HL-60 (cell line): ENCODE data around the gene TSEN2.
"Not testable (repeated sequence)": the region's sequence is repeated elsewhere in the genome, so short reads cannot be mapped to it uniquely, and the experiment has no call there.

Source experiments
- DNase-seq, 2 experiments: peaks; one replicate each; pipeline ENCODE4 v3.0.0-alpha.2; 2010 to 2020; ENCODE audit warnings: low read depth in 1 of 2, low spot score in 1 of 2
- H3K27ac ChIP-seq: fragments of 250-450 bp; sonication (Bioruptor Pico); replicated peaks from 2 replicates; pipeline ENCODE4 v1.5.1; 2020; ENCODE audit warnings: mild to moderate bottlenecking, moderate library complexity
- H3K27me3 ChIP-seq: fragments of 250-450 bp; sonication (Bioruptor Pico); 2 replicates; pipeline ENCODE4 v1.5.1; 2021; ENCODE audit warnings: mild to moderate bottlenecking, moderate library complexity; ENCODE audit not compliant: insufficient read depth, poor library complexity, severe bottlenecking
- H3K4me3 ChIP-seq: replicated peaks from 2 replicates; pipeline ENCODE4 v1.5.1; 2011; ENCODE audit warnings: mild to moderate bottlenecking, control low read depth, low read length; ENCODE audit not compliant: insufficient read depth
- GABPA ChIP-seq: IDR thresholded peaks from 2 replicates; pipeline ENCODE4 v1.6.1; 2012; ENCODE audit warnings: low read depth
- POLR2AphosphoS5 ChIP-seq: IDR thresholded peaks from 2 replicates; pipeline ENCODE4 v1.6.1; 2012; ENCODE audit warnings: low read depth
- REST ChIP-seq: IDR thresholded peaks from 2 replicates; pipeline ENCODE4 v1.6.1; 2012; ENCODE audit warnings: low read depth; ENCODE audit not compliant: insufficient replicate concordance
- SPI1 ChIP-seq: IDR thresholded peaks from 2 replicates; pipeline ENCODE4 v1.6.1; 2012; ENCODE audit warnings: low read depth, mild to moderate bottlenecking, borderline replicate concordance
- TF ChIP-seq, protein P1 (sequence below): IDR thresholded peaks from one replicate; pipeline ENCODE4 v1.5.1; 2011; ENCODE audit warnings: low read length, control low read depth, inconsistent platforms; ENCODE audit not compliant: insufficient read depth

The TSEN2 gene

DNA sequence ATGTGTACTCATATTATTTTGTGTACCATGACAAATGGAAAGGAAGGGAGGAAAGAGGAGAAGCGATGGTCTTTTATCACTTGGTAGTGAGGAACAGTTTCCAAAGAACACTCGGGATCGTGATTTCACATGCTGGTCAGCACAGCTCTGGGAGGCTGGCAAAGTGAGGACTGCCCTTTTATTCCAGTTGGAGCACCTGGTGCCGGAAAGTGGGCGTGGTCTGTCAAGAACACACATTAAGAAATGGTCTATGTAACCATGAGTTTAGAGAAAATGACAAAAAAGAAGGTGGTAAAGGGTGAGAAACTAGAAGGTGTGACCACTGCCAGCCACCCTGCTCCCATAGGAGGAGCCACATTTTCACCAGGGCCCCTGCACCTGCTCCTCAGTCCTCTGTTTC, 7.0 kb upstream of the TSEN2 start:
- H3K27ac ChIP-seq: no peak overlapping the region
- no peak for DNase-seq
- no peak overlapping the region for H3K4me3 ChIP-seq
- H3K27me3 ChIP-seq: no peaks in the 10 kb centered on the region
- TF ChIP-seq, protein P1, sequence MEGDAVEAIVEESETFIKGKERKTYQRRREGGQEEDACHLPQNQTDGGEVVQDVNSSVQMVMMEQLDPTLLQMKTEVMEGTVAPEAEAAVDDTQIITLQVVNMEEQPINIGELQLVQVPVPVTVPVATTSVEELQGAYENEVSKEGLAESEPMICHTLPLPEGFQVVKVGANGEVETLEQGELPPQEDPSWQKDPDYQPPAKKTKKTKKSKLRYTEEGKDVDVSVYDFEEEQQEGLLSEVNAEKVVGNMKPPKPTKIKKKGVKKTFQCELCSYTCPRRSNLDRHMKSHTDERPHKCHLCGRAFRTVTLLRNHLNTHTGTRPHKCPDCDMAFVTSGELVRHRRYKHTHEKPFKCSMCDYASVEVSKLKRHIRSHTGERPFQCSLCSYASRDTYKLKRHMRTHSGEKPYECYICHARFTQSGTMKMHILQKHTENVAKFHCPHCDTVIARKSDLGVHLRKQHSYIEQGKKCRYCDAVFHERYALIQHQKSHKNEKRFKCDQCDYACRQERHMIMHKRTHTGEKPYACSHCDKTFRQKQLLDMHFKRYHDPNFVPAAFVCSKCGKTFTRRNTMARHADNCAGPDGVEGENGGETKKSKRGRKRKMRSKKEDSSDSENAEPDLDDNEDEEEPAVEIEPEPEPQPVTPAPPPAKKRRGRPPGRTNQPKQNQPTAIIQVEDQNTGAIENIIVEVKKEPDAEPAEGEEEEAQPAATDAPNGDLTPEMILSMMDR: no peak
- no peak for TF ChIP-seq REST
- TF ChIP-seq POLR2AphosphoS5: no peak
- TF ChIP-seq GABPA: no peak
- TF ChIP-seq SPI1: no peak

DNA sequence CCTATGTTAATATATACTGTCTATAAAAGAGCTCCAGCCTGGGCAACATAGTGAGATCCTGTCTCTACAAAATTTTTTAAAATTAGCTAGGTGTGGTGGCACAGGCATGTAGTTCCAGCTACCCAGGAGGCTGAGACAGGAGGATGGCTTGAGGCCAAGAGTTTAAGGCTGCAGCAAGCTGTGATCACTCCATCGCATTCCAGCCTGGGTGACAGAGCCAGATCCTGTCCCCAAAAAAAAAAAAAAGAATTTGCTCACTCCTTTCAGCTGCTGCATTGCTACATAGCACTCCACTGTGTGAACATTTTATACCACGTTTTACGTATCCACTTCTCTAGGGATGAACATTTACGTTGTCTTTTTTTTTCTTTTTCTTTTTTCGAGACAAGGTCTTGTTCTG, 6.0 kb upstream of the TSEN2 start:
- Histone ChIP-seq H3K27ac (no peak overlapping the region), H3K27me3 (no peaks in the 10 kb centered on the region), H3K4me3 (no peak overlapping the region)
- DNase-seq: no peak
- TF ChIP-seq SPI1 (no peak), POLR2AphosphoS5 (no peak), GABPA (no peak), REST (no peak)
- TF ChIP-seq, protein P1: no peak

- DNase-seq, H3K27me3 ChIP-seq, H3K4me3 ChIP-seq, H3K27ac ChIP-seq: not testable (repeated sequence)
Observed at GRCh38 chr3:12479198-12479597, 5.1 kb upstream of the TSEN2 start.

DNA sequence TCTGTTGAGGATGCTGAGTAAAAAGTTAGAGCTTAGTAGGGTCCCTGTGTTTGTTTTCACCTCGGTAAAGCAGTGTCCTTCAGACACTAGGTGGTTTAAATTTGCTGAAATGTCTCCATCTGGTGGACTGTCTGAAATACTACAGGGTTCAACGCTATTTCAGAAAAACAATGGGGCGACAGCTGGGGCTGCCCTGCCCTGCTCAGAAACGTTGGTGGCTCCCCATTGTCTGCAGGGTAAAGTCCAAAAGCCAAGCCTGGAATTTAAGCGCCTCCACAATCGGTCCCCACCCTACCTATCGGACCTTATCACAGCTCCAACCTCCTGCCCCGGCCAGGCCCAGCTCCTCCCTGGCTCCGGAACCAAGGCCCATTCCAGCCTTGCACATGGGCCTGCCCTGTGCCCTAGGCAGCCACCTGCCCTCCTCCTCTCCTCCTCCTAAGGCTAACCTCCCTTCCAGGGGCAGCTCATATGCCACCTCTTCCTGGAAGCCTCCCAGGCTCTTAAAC, 4.3 kb upstream of the TSEN2 start:
- peak in 1 of 2 experiments; percentile 46 for DNase-seq
- no peak overlapping the region; the same call in 1 of the 2 replicates for H3K27ac ChIP-seq
- no peaks in the 10 kb centered on the region for H3K27me3 ChIP-seq
- TF ChIP-seq, protein P1: peak; percentile 33
- no peak for TF ChIP-seq SPI1
- no peak overlapping the region for H3K4me3 ChIP-seq
